Putamen (tissue), 1 donor: ENCODE measurements around the gene SRGAP2C.
"Not testable (repeated sequence)": the region's sequence is repeated elsewhere in the genome, so short reads cannot be mapped to it uniquely, and the experiment has no call there.

ENCODE experiments used
- DNase-seq: peaks from one replicate; pipeline ENCODE4 v3.0.0-alpha.2; 2016; ENCODE audit warnings: low spot score

SRGAP2C gene

DNA sequence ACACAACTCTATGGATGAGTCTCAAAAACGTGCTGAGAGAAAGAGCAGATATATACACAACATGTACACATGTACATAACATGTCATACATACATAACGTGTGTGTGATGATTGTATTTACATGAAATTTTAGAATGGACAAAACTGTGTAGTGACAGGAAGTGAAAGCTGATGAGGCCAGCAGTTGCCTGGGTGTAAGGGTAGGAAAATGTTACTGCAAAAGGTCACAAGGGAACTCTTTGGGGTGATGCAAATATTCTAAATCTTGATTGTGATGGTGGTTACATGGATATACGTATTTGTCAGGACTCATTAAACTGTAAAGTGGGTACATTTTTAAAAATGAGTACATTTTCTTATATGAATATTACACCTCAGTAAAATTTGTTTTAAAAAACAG, 236.7 kb downstream of the SRGAP2C start:
- not testable (repeated sequence) for DNase-seq

DNA sequence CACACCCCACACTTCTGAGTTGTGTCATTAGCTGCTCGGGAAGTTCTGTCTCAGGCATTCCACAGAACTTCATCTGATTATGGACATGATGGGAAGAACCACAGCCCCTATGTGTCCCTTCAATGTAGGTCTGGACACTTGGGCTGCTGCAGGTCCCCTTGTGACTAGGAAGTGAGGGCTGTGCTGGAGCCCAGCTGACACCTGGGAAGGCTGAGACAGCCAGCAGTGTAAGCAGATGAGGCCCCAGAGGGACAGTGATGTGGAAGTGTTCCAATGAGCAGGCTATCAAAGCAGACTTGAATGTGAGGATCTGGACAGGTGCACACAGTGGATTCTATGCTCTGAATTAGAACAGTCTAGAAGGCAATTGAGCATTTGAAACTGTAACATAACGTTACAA, 239.2 kb downstream of the SRGAP2C start:
- not testable (repeated sequence) for DNase-seq

DNA sequence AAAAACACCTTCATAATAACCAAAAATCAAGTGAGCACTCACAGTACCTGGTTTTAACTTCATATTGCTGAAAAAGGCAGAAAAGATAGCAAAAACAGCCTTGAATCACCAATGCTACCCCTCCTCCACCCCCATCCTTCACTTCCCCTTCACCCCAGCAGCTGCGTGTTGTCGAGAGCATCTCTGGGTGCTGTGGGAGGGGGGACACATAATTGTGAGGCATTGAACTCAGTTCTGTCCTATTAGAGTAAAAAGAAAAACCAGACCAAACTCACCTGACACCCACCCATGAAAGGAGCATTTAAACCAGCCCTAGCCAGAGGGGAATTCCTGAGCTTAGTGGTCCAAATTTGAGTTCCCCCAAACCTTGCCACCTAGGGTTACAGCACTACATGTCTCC, 248.7 kb downstream of the SRGAP2C start:
- not testable (repeated sequence) for DNase-seq

DNA sequence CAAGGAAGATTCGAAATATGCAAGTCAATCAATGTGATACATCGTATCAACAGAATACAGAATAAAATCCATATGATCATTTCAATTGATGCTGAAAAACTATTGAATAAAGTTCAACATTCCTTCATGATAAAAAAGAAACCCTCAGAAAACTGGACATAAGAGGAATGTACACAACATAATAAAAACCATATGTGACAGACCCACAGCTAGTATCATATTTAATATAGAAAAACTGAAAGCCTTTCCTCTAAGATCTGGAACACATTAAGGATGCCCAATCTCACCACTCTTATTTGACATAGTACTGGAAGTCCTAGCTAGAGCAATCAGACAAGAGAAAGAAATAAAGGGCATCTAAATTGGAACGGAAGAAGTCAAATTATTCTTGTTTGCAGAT, 254.1 kb downstream of the SRGAP2C start:
- DNase-seq: not testable (repeated sequence)

DNA sequence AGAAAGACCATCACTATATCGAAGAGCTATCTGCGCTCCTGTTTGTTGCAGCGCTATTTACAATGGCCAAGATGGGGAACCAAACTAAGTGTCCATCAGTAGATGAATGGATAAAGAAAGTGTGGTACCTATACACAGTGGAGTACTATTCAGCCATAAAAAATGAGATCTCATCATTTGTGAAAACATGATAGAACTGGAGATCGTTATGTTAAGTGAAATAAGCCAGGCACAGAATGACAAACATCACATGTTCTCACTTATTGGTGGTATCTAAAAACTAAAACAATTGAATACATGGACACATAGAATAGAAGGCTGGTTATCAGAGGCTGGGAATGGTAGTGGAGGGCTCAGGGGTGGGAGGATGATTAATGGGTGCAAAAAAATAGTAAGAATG, 256.2 kb downstream of the SRGAP2C start:
- no peak for DNase-seq
